ENCODE data around the gene PCK1. TPM values are rescaled to one million over a fixed set of nuclear protein-coding genes. Genes with fewer than 3 reads are reported as not detected.

PCK1 gene
- total RNA-seq, 1 donor from 2014 or later: not detected

- Histone ChIP-seq H3K4me3 (no peak overlapping the region), H3K27ac (no peak overlapping the region), H3K9me3 (peaks cover 5% of the 10 kb centered on the region), H3K27me3 (ENCODE audit: low read depth) (peaks cover 7% of the 10 kb centered on the region), H3K4me1 (peaks cover under 1% of the 10 kb centered on the region), H3K36me3 (no peaks in the 10 kb centered on the region)
- DNase-seq (no peak), ATAC-seq (no peak)
- TF ChIP-seq CTCF (IDR thresholded peaks at IDR 0.05): no peak
- intact Hi-C loops (cut with DNase I): no loop called here
These were observed 27.1 kb downstream of the PCK1 start for GRCh38 chr20:57587989-57588377.

- H3K4me1 ChIP-seq: no peaks in the 10 kb centered on the region
- ATAC-seq (no peak), DNase-seq (no peak)
- peaks cover 7% of the 10 kb centered on the region for H3K27me3 ChIP-seq (ENCODE audit: low read depth)
- intact Hi-C loops (cut with DNase I): no loop called here
- no peaks in the 10 kb centered on the region for H3K36me3 ChIP-seq
- H3K4me3 ChIP-seq: no peak overlapping the region
- peaks cover 5% of the 10 kb centered on the region for H3K9me3 ChIP-seq
- TF ChIP-seq CTCF (IDR thresholded peaks at IDR 0.05): no peak
- no peak overlapping the region for H3K27ac ChIP-seq
These were observed 27.7 kb downstream of the PCK1 start for GRCh38 chr20:57588596-57588995.

GRCh38 chr20:57589123-57589727 lies 28.3 kb downstream of the PCK1 start:
- H3K9me3 ChIP-seq: peaks cover 5% of the 10 kb centered on the region
- no peaks in the 10 kb centered on the region for H3K36me3 ChIP-seq
- peaks cover 7% of the 10 kb centered on the region for H3K27me3 ChIP-seq (ENCODE audit: low read depth)
- H3K4me3 ChIP-seq: no peak overlapping the region
- no peaks in the 10 kb centered on the region for H3K4me1 ChIP-seq
- no peak for ATAC-seq
- no peak for TF ChIP-seq CTCF (IDR thresholded peaks at IDR 0.05)
- intact Hi-C loops (cut with DNase I): no loop called here
- no peak overlapping the region for H3K27ac ChIP-seq
- DNase-seq: no peak

GRCh38 chr20:57589728-57590484 lies 29.0 kb downstream of the PCK1 start:
- H3K9me3 ChIP-seq: peaks cover 5% of the 10 kb centered on the region
- peak; percentile 16 for DNase-seq
- TF ChIP-seq CTCF (IDR thresholded peaks at IDR 0.05): no peak
- ATAC-seq: no peak
- intact Hi-C loops (cut with DNase I): loop anchor here (5.0 kb wide), 1 partner anchor 78 kb away; no protein-coding TSS in a partner anchor
- no peaks in the 10 kb centered on the region for H3K4me1 ChIP-seq
- no peaks in the 10 kb centered on the region for H3K36me3 ChIP-seq
- H3K27ac ChIP-seq: no peak overlapping the region
- H3K27me3 ChIP-seq (ENCODE audit: low read depth): peaks cover 7% of the 10 kb centered on the region
- no peak overlapping the region for H3K4me3 ChIP-seq

GRCh38 chr20:57590485-57591288 lies 29.8 kb downstream of the PCK1 start:
- intact Hi-C loops (cut with DNase I): loop anchor here (5.0 kb wide), 1 partner anchor 78 kb away; no protein-coding TSS in a partner anchor
- Histone ChIP-seq H3K4me3 (no peak overlapping the region), H3K36me3 (no peaks in the 10 kb centered on the region), H3K4me1 (no peaks in the 10 kb centered on the region), H3K9me3 (peaks cover 5% of the 10 kb centered on the region), H3K27me3 (ENCODE audit: low read depth) (peaks cover under 1% of the 10 kb centered on the region), H3K27ac (no peak overlapping the region)
- no peak for TF ChIP-seq CTCF (IDR thresholded peaks at IDR 0.05)
- DNase-seq (peak; percentile 34), ATAC-seq (no peak)

All from lower lobe of right lung (tissue), 2 donors.